Epithelial cell of alveolus of lung (primary cell): ENCODE results near the gene SRPRB. TPM values are rescaled to one million over a fixed set of nuclear protein-coding genes. Genes with fewer than 3 reads are reported as not detected.

Source experiments
- total RNA-seq: library from RNA; depleted of rRNA; stranded (reverse); fragments of >200 nt; gene quantifications from 2 replicates; pipeline ENCODE4 v1.2.1, GENCODE V29; 2015

SRPRB gene
- total RNA-seq = 31.2 and 51.6 TPM in 2 replicates

GRCh38 chr3:133805702-133806475 lies at the start of gene SRPRB:
TSS of gene SRPRB (plus strand) at chr3:133805815. CDS start at chr3:133805849, 34 bp downstream.

Other genes with a start within 250 kb of the SRPRB start
- 134 and 140 TPM in 2 replicates for gene CDV3, start 232.1 kb upstream of the SRPRB start, total RNA-seq
- 18.1 and 32.3 TPM in 2 replicates for gene TOPBP1, start 143.9 kb upstream of the SRPRB start, total RNA-seq
- 0.08 and 0.13 TPM in 2 replicates for gene TF, start 59.4 kb upstream of the SRPRB start, total RNA-seq
- 0.40 and 0.65 TPM in 2 replicates for gene RAB6B, start 90.1 kb downstream of the SRPRB start, total RNA-seq
- 2.3 and 4.0 TPM in 2 replicates for gene SLCO2A1, start 224.1 kb downstream of the SRPRB start, total RNA-seq